Measurements from ENCODE around the gene MUC20. TPM values are rescaled to one million over a fixed set of nuclear protein-coding genes. Genes with fewer than 3 reads are reported as not detected.
"Not testable (repeated sequence)": the region's sequence is repeated elsewhere in the genome, so short reads cannot be mapped to it uniquely, and the experiment has no call there.

Gene MUC20
- total RNA-seq, 1 donor from 2014 or later: not detected

DNA sequence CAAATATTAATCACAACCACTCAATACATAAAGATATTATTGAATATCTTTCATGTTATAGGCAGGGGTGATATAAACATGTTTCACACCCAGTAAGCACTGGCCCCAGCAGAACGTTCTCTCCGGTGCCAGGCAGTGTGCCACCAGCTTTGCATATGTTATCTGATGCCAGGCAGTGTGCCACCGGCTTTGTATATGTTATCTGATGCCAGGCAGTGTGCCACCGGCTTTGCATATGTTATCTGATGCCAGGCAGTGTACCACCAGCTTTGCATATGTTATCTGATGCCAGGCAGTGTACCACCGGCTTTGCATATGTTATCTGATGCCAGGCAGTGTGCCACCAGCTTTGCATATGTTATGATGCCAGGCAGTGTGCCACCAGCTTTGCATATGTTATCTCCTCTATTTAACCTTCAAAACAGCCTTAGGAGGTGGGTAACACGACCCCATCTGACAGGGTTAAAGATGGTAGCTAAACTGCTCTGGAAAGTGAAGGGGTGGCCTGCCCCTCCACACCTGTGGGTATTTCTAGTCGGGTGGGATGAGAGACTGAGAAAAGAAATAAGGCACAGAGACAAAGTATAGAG lies 6.9 kb downstream of the MUC20 start:
- DNase-seq (ENCODE audit: extremely low read depth, low read depth, low spot score): no peak

DNA sequence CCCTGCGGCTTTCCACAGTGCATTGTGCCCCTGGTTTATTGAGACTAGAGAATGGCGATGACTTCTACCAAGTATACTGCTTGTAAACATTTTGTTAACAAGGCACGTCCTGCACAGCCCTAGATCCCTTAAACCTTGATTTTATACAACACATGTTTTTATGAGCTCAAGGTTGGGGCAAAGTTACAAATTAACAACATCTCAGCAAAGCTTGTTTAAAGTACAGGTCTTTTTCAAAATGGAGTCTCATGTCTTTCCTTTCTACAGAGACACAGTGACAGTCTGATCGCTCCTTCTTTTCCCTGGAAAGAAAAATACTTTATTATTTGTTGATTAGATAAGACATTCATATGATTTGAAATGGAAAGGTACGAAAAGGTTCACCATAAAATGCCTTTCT lies 8.0 kb downstream of the MUC20 start:
- DNase-seq (ENCODE audit: extremely low read depth, low read depth, low spot score): not testable (repeated sequence)

DNA sequence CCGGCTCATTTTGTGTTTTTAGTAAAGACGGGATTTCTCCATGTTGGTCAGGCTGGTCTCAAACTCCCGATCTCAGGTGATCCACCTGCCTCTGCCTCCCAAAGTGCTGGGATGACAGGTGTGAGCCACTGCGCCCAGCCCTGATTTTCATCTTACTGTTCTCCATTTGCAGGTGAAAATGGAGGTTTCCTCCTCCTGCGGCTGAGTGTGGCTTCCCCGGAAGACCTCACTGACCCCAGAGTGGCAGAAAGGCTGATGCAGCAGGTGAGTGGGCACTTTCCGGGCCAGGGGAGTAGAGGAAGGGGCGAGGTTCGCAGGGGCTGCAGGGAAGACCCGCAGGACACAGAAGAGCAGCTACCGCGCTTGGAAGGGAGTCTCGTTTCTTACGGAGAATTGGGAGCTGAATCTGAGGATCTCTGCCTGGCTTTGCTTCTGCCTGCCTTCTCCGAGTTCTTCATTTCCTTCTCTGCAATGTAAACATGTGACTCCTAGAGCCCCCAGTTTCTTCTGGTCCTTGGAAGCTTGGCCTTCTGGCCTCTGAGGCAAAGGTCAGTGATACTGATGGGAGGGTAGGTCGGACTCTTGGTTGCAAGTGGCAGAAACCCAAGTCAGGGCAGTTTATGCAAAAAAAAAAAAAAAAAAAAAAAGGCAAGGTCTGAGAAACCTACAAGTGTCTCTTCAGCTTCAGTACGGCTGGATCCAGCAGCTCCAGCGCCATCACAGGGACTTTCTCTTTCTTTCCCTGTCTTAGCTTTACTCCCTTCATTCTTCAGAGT lies 8.9 kb downstream of the MUC20 start:
- DNase-seq (ENCODE audit: extremely low read depth, low read depth, low spot score): no peak

DNA sequence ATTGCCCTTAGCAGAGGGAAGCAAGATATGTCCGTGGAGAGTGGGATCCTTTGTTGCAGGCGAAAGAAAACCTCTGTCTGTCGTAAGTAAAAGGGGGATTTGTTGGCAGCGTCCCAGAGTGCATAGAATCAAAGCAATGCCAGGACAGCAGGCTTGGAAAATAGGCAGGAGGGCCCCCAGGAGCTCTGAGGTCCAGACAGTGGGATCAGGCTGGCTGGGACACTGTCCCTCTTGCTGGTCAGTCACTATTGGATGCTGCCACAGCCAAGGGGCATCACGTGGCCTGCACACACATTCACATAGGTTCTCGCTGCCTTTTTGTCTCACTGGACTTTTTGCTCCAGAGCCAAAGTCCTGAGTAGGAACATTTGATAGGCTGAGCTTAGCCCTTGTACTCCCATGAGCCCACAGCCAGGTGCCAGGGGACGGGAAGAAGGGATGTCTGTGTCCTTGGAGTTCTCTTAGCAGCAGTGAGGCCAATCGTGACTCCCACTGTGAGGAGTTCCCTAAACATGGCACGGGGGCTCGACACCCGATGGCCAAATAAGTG lies 10.7 kb downstream of the MUC20 start:
- no peak for DNase-seq (ENCODE audit: extremely low read depth, low read depth, low spot score)

DNA sequence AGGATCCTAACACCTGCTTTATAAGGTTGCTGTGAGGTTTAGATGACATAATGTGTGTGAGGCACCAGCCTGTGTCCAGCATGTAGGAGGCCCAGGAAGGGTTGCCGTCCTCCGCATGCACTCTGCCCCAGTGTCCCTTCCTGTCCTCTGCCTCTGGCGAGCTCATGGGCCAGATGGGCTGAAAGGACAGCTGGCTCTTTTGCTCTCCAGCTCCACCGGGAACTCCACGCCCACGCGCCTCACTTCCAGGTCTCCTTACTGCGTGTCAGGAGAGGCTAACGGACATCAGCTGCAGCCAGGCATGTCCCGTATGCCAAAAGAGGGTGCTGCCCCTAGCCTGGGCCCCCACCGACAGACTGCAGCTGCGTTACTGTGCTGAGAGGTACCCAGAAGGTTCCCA lies 12.2 kb downstream of the MUC20 start:
- DNase-seq (ENCODE audit: extremely low read depth, low read depth, low spot score): no peak

DNA sequence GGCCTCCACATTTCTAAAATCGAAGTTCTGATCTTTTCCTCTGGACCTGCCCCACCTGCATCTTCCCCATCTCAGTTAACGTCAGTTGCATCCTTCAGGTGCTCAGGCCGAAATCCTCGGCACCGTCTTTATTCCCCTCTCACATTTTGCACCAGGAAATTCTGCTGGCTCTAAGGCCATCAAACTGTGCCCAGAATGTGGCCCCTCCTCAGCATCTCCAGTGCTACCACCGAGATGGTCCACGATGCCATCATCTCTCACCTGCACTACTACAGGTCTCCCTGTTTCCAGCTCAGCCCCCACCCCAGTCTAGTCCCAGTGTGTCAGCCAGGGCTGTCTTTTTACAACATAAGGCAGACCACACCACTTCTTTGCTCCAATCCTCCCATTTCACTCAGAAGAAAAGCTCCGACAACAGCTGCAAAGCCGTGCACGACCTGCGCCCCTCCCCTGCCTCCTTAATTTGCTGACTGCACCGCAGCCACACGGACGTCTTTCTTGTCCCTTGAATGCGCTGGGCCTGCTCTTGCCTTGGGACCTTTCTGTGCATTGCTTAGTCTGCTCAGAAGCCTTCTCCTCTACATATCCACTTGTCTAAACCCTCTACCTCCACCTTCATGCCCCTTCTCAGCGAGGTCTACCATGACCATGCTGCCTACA lies 14.4 kb downstream of the MUC20 start:
- DNase-seq (ENCODE audit: extremely low read depth, low read depth, low spot score): no peak

DNA sequence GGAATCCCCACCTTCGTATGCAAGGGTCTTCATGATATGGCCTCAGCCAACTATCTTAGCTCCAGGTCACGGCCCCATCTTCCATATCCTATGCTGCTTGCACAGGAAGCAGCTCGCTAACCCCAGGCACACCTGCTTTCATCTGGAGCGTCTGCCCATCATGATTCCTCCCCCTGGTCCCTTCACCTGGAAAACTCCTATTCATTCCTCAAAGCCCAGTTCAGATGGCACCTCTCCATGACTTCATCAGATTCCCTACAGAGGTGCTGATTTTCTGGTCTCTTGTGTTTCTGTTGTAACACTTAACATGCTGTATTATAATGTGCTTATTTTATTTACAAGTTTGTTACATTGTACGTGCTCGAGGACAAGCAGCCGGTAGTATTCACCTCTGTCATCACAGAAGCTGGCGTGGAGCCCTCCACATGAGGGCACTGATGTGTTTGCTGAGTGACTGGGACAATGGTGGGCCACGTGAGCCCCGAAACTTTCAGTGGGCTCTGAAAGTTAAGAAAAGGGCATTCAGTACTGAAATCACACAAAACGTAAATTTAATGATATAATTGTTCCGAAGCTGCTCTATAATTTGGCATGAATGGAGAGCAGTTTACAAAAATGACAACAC lies 16.2 kb downstream of the MUC20 start:
- no peak for DNase-seq (ENCODE audit: extremely low read depth, low read depth, low spot score)

DNA sequence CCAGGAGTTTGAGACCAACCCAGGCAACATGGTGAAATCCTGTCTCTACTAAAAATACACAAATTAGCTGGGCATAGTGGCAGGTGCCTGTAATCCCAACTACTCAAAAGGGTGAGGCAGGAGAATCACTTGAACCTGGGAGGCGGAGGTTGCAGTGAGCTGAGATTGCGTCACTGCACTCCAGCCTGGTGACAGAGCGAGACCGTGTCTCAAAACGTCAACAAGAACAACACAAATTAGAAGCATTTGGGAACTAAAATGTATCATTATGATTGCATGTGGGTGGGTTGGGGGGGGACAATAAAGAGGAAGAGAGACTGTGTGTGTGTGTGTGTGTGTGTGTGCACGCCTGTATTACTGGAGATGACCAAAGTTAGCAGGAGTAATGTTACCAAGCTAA lies 17.0 kb downstream of the MUC20 start:
- not testable (repeated sequence) for DNase-seq (ENCODE audit: extremely low read depth, low read depth, low spot score)

DNA sequence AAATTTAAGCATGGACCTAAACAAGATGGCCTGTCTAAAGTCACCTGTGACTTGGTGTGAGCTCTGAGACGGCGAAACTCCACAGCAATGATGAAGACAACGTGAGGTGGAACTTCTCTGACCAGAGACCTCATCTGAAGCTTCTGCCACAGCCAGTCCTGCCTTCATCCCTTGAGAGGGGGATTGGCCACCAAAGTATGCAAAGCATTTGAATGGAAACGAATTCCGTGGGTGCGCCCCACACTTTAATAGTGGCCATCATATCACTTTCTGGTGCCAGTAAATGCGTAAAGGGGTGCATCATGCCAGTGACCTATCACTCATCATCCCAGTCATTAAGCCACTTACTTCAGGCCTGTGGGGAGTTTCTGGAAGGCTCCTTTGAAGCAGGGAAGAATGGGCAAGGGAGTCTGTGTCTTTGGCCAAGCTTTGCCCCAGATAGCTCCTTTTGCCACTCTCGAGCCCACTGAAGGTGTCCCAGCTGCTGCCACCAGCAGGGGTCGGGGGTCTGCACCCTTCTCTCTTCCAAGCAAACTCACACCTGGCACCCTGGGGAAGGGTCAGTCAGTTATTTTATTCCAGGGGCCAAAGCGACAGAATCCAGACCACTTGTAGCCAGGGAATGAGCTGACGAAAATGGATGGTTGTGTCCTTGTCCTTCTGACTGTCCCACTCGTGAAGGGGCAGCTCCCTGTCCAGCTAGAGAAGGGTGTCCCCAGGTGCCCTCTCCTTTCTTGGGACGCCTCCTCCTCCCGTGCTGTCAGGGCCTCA lies 17.7 kb downstream of the MUC20 start:
- DNase-seq (ENCODE audit: extremely low read depth, low read depth, low spot score): no peak

DNA sequence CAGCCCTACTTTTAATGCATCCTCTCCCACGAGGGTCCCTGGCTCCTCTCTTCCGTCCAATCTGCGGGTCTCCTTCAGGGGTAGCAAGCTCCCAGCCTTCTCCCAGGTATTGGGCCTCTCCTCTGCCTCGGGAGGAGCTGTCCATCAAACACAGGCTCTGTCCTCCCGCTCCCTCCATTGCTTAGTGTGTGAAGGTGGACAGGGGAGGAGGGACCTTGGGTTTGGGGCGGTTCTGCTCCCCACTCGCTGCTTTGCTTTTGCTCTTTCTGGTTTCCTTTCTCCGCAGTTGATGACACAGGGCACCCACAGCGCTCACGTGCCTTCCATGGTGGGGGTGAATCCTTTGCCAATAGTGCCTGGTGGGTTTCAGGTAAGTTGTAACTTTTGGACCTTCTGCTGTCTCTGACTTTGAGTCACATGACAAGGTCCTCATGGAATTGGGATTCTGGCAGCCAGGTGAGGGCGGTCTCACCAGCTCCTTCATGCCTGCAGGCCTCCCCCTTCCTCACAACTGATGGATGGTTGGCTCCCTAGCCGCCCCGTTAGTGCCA lies 18.9 kb downstream of the MUC20 start:
- DNase-seq (ENCODE audit: extremely low read depth, low read depth, low spot score): no peak

DNA sequence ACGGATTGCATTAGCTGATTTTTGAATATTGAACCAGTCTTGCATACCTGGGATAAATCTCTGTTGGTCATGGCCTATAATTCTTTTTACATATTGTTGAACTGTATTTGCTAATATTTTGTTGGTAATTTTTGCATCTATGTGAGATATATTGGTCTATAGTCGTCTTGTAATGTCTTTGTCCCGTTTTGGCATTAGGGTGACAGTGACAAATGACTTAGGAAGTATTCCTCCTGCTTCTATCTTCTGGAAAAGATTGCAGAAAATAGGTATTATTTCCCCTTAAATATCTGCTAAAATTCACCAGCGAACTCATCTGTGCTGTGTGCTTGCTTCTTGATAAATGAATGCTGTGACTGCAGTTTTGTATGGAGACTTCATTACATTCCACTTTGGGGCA lies 23.7 kb downstream of the MUC20 start:
- no peak for DNase-seq (ENCODE audit: extremely low read depth, low read depth, low spot score)

DNA sequence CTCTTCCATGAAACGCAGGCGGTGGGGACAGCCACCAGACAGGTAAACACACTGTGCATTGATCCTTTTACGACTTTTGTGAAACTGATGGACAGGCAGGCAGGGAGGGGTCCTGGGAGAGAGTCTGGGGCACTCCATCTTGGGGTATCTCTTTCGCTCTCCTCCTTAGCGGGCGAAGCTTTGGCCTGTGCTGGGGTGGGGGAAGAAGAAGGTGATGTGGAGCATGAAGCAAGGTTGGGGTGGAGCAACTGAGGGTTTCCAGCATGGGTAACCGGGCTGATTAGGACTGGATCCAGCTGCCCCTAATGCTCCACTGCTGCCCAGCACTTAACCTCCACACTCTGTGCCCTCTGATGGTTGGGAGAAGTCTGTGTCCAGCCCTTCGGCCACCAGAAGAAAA lies 25.6 kb downstream of the MUC20 start:
- no peak for DNase-seq (ENCODE audit: extremely low read depth, low read depth, low spot score)

DNA sequence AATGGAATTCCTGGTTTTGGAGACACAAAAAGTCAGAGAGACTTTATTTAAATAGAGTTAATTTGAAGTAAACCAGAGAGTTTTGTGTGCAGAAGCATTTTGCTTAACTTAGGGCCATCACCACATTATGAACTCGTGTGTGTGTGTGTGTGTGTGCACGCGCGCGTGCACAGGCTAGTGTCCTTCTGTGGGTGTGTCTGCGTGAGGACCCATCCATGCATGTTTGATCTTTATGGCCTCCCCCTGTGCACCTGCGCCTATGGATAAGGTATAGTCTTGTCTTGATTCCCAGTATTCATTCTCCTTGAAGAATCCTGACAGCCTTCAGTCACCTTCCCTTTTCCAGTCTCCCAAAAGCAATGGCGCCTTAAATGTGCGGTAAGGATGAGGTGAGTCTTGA lies 26.0 kb downstream of the MUC20 start:
- DNase-seq (ENCODE audit: extremely low read depth, low read depth, low spot score): no peak

DNA sequence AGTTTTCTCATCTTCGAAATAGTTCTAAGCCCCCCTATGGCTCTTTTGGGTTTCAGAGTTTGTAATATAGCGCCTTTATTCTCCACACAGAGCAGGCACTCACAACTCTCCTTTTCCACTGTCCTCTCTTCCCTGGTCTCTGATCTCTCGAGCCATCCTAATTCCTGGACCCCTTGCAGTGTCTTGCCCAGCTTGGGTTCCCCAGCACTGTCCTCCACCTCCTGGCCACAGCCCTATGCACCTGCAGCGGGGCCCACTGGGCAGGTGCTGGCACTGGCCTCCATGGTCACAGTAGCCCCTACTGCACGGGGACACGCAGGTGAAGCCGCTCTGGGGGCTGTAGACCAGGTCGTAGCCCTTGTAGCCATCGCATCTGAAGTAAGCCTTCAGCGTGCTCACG lies 27.9 kb downstream of the MUC20 start:
- no peak for DNase-seq (ENCODE audit: extremely low read depth, low read depth, low spot score)

DNA sequence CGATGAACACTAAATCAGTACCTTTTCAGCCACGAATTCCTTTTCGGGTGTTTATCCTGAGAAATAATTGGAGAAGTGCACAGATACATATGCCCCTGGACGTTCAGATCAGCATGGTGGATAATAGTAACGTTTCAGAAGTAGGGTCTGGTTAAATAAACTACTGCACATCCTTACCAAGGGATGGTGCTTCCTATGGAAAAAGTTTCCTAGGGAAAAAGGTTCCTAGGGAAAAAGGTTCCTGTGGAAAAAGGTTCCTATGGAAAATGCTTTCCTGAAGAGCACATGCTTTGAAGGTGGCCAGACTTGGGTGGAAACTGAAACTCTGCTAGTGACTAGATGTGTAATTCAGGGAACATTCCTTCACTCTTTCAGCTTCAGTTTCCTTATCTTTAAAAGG lies 28.3 kb downstream of the MUC20 start:
- not testable (repeated sequence) for DNase-seq (ENCODE audit: extremely low read depth, low read depth, low spot score)

DNA sequence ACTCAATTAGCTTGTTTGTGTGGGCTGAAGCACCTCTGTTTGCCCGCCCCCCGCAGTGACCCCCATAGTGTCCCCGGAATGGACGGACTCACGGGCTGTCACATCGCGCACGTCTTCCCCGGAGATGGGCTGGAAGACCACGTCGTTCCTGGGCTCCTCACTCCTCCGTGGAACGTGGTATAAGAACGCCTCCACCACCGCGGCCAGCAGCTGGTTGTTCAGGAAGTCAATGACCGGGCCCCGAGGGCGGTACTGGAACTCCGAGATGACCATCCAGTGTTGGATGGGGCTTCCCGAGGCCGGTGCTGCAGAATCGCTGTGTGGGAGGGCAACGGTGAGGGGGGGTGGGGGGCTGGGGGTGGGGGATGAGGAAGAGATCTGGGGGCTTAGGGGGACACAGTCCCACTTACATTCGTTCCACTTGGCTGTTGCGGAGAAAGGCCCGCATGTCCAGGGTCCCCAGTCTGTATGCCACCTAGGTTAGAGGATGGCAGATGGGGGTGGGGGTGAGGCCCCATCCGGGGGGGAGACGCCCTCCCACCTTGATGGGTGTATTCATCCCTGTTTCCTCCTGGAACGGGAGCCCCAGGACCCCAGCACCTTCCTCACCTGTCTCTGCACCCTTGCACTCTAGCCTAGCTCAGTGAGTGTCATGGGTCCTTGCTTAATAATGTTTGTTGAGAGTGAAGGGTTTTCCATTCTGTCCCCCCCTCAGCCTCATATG lies 30.2 kb downstream of the MUC20 start:
- DNase-seq (ENCODE audit: extremely low read depth, low read depth, low spot score): no peak

DNA sequence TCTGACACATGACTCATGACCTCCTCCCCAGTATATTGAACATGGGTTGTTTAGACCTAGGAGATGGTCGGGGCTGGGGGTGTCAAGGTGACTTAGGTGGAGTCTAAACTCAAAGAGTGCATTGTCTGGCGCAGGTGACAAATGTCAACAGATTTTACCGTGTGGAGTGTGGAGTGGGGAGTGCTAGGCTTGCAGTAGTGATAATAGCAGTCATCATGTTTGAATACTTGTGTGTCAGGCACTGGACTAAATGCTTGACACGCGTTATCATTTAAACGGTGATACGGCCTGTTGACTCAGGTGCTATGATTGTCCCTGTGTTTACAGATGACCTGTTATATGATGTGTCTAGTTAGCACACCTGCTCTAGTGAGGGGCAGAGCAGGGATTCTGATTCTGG lies 30.8 kb downstream of the MUC20 start:
- DNase-seq (ENCODE audit: extremely low read depth, low read depth, low spot score): no peak

DNA sequence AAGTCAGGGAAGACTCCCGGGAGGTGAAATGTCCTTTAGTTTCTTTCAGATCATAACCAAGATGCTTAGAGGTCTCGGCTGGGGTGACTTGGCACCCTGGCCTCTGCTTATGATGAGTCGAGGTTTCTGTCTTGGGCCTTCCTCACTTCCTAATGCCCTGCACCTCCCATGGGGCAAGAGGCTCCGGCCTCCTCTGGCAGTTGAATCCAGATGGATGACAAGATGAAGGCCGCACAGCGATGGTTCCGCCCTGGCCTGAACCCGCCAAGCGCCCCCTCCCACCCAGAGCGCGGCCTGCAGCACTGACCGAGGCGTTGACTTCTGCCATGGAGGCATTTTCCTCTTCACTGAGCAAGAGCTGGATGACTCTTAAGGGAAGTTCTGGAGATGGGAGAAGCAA lies 31.3 kb downstream of the MUC20 start:
- DNase-seq (ENCODE audit: extremely low read depth, low read depth, low spot score): no peak

DNA sequence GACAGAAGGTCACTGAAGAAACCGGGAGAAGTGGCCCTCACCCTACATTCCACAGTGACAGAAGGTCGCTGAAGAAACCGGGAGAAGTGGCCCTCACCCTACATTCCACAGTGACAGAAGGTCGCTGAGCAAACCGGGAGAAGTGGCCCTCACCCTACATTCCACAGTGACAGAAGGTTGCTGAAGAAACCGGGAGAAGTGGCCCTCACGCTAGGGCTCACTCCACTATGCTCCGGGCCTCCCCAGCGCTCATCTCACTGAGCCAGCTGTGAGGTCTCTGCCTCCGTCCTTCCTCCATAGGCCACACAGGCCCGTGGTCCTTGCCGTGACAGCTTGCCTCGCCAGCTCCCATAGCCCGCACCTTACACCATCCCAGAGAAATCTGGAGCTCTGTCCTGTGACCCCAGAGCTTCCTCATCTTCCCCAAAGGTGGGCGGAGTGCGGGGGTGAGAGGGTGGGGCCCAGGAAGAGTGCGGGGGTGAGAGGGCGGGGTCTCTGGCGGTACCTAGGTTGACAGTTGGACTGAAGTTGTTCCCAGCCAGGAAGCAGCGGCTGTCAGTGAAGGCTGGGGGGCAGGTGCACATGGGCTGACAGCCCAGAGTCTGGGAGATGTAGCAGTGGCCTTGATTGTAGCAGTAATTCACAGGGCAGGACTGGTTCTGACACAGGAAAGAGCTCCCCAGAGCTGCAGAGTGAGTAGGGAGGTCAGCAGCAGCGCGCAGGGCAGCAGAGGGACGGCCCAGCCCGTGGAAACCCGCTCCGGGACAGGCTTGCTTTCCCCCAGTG lies 32.0 kb downstream of the MUC20 start:
- no peak for DNase-seq (ENCODE audit: extremely low read depth, low read depth, low spot score)
